Measurements from ENCODE around the gene ARHGEF19.
"Not testable (repeated sequence)": the region's sequence is repeated elsewhere in the genome, so short reads cannot be mapped to it uniquely, and the experiment has no call there.

ARHGEF19 gene

DNA sequence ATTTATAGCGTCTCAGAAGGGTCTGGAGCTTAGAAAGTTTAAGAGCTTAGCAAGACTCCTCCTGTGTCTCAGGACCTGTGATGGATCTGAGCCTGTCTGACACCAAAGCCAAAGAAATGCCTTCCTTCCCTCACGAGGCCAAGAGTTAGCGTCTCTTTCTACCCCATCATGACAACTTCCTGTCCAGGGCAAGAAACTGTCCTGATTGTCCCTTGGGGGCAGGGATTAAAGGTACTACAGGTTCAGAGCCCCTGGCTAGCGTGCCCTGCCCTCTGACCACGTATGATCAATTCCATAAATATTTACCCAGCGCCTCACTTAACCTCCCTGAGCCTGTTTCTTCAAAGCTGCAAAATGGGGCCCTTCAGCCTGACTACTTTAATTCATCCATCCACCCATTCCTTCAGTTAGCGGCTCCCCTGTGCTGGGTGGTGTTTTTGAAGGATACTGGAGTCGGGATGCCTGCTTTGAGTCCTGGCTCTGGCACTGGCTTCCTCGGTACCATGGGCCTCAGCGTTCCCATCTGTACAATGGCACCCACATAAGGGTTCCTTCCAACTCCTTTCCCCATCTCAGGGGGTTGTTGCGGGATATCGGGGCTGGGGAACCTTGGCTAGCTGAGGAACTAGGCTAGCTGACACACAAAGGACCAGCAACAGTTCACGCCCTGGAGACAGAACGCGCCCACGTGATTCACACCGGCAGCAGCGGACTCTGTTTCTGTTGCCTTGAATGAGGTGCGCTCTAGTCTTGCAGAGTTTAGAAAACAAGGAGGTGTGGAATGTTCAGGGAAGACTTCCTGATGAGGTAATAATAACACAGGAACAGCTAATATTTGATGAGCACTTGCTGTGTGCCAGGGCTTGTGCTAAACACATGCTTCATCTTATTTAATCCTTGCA, 33.6 kb downstream of the ARHGEF19 start:
- DNase-seq, result no peak

DNA sequence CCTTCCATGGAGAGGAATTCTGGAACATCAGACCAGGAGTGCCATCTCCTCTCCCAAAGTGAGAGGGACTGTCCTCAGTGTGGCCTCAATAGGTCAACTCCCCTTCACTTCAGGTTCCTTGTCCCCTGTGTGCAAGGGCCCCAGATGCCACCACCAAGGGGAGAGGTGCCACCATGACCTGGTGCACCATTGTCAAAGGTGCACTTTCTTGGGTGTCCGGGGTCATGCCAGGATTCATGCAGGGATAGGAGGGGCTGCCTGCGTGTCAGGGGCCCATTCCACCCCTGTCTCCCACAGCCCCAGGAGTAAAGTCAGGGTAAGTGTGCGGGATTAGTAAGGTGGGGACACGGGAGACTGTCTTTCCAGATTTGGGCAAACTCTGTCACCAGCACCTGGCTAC, 35.1 kb downstream of the ARHGEF19 start:
- no peak for DNase-seq

DNA sequence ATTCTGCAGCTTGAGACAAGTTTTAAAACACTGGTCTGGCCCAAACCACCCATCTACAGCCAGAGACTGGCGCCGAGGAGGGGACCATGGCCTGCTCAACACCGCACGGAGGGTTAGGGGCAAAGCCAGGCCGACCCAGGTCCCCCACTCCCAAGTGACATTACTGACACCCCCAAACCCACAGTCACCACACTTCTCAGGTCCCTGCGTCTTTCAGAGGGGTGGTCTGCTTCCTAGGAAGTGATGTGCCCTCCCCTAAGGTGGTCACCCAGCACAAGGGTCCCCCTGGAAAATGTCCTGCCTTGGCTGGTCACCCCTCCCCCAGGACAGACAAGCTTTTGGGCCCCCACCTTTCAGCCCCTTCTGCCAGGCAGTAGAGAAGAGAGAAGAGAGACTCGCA, 35.8 kb downstream of the ARHGEF19 start:
- DNase-seq, result no peak

DNA sequence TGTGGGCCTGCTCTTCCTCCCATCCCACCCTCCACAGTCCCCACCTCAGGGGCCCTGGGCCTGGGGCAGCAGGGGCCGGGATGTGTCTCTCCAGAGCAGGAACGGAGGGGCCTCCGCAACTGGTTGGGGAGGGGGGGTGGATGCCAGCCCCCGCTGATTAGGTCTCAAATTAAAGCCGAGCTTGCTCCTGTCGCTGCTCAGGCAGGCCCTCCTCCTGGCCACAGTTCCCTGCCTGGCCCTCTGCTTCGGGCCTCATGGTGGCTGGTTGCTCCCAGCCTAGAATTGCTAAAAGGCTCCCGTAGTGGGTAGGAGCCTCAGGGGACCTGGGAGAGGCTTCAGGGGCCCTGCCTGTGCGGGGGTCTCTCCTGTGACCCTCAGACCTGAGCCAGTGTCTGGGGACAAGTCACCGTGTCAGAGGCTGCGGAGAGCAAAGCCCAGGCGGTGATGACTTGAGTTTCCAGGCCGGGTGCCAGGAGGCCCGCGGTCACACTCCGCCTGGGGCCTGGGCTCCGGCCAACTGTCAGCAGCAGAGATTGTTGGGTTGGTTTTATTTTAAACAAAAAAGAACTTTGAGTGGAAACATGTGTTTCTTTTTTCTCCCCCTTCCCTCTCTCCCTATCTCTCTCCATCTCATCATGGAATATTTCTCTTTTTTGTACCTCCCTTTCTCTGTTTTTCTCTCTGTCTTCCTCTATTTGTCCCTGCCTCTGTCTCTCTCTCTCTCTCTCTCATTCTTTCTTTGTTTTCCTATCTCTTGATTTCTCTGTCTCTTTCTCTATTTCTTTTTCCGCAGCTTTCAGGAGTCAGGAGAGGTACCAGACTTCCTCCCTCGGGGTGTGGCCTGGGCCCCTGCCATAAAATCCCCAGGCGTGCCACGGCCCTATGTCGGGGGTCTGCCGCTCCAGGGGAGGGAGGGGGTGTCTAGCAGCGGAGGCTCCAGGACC, 36.6 kb downstream of the ARHGEF19 start:
- DNase-seq, result no peak

DNA sequence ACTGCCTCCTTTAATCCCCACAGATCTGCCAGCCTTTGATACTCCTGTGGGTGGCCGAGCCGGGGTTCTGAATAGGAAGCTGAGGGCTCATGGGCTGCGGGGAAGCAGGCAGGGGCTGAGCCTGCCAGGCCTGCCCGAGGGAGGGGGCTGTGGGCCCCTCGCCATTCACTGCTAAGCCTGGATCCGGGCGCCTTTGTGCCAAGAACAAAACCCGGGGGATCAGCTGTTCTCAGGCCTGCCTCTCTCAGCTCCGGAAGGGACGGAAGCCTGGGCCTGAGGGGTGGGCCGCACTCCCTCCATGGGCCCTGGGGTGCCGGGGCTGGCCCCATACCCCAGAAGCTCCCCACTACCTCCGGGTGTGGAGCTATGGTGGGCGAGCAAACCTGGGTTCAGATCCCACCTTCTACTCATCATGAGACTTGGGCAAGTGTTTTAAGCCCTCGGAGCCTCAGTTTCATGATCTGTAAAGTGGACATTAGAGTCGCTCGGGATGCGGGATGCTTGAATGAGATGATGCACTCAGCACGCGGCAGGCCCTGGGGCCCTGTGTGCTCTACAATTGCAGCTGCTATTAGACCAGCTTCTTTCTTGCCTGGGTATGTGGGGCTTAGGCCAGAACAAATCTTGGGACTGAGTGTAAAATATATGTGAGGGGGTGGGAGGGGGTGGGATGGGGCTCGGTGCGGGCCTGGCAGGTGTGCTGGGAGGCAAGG, 37.4 kb downstream of the ARHGEF19 start:
- no peak for DNase-seq

DNA sequence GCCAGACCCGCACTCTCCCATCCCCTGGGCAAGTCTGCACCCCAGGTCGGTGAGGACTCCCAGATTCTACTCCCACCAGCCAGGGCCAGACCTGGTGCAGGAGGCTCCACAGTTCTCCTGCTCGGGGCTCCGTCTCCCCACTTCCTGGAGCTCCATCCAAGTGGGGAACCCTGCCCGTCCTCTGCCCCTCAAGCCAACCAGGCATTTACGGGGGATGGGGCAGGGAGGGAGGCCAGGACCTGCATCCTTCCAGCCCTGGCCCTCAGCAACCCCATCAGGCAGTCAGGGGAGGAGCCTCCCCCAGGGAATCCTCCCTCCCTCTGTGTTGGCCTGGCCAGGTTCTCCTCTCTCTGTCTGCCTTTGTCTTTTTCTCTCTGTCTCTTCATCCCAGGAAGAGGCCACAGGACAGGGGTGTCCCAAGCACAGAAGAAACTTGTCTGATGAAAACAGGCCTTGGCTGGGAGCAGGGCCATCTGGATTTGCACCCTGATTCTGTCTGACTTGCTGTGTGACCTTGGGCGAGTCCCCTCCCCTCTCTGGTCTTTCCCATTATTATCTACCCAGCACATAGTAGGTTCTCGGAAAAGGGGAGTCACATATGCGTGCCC, 38.1 kb downstream of the ARHGEF19 start:
- DNase-seq, result no peak

DNA sequence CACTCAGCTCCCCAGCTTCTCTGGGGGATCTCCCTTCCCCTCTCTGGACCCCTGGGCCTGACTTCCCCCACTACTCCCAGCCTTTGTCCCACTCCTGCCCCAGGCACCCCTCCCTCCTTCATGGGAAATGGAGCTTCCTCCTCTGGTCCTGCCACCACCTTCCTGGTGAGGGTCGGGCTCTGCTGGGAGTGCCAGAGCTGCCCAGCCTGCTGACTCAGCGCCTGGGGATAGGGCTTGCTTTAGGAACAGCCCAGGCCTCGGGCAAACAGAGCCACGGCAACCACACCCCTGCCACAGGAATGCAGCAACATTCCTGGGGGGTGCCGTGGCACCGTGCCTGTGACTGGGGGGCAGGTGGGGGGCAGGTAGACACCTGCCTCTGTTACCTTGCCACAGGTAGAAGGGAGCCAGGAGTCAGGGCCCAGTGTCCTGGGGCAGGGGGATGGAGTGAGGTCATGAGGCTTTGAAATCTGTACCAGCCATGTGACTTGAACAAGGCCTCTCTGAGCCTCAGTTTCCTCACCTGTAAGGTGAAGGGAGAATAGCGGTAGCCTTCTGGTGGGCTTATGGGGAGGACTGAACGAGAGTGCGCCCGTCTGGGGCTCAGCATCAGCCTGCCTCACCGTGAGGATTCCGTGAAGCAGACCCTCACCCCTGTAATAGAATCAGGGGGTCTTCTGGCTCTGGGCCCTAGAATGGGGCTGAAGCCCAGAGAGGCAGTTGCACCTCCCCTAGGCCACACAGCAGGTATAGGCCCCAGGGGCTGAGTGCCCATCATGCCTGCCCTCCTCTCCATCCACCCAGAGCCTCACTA, 38.8 kb downstream of the ARHGEF19 start:
- DNase-seq, result no peak

DNA sequence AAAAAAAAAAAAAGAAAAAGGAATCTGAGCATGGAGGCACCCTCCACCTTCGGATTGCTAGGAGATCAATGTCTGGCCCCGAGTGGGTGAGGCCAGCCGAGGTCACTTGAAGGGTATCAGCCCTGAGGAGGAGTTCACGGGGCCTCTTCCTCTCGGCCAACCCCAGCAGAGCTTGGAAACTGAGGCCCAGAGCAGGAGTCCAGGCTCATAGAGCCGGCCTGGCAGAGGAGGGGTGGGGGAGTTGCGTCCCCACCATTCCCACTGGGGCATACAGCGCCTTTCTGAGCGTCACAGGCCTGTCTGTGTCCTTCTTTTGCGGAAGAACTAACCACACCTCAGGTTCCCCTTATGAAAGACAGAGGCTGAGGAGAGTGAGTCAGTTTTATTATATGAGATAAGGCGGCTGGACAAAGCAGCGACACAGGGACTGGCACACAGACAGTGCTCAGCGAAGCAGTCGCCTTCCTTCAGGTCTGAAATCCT, 39.4 kb downstream of the ARHGEF19 start:
- DNase-seq, result no peak

DNA sequence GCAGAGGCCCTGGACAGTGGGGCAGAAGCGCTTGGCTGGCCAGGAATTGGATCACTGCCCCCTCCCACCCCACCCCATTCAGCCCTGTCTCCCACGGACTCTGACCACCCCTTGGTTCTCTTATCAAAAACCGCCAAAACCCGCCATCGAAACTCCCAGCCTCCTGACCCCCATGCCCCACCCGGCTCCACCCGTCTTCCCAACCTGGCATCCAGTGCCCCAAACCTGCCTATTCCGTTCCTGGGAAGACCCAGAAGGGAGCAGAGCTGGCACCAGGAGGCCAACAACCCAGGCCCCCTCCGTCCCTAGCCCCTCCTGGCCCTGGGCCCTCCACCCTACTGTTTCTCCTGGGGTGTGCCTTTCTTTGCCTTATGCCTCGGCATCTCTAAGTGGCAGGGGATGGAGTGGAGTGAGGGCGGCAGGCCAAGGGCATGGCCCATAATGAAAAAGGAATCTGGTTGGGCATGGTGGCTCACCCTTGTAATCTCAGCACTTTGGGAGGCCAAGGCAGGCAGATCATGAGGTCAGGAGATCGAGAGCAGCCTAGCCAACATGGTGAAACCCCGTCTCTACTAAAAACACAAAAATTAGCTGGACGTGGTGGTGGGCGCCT, 40.1 kb downstream of the ARHGEF19 start:
- no peak for DNase-seq

DNA sequence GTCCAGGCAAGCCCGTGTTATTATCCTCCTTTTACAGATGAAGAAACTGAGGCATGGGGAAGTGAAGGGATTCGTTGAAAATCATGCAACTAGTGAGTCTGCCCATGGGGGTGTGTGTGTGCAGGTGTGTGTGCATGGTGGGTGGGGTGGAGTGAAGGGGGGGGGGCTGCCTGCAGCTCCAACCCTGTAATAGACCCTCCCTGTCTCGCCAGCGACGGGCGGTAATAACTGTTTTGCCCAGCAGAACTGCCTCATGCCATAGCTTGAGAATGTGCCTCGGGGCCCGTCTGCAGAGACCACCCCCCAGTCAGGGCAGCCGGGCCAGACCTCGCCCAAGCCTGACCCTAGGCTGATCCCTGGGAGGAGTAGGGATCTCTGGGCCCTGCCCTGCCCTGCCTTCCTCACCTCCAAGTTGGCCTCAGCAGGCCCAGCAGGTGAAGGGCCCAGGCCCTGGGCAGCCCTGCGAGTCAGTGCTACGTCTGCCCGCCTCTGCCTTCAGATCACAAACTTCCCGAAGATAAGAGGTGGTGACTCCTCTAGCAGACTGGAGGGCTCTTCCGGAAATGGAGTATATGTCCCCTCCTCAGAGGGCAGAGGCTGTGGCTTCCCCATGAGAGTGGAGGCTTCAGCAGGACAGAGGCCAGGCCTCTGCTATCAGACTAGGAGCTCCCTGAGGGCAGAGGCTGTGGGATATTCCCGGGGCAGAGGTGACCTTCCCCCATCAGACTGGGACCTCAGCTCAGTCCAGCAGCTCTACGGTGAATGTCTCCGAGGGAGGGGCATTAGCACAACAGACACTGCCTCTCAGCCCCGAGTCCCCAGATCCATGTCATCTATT, 40.9 kb downstream of the ARHGEF19 start:
- DNase-seq, result no peak

DNA sequence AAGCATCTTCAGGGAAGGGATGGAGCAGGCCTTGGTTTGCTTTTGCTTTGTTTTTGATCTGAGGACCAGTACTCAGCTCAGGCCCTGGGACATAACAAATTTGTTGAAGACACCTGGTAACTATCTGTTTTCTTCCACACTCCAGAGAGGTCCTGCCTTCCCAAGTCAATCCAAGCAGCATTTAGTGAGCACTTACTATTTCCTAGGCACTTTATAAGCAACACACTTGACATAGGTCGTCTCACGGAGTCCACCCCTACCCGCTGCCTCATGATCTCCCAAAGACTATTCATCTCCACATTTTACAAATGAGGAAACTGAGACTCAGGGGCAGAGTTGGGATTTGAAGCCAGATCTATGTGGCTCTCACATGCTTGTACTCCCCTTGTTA, 42.2 kb downstream of the ARHGEF19 start:
- no peak for DNase-seq

DNA sequence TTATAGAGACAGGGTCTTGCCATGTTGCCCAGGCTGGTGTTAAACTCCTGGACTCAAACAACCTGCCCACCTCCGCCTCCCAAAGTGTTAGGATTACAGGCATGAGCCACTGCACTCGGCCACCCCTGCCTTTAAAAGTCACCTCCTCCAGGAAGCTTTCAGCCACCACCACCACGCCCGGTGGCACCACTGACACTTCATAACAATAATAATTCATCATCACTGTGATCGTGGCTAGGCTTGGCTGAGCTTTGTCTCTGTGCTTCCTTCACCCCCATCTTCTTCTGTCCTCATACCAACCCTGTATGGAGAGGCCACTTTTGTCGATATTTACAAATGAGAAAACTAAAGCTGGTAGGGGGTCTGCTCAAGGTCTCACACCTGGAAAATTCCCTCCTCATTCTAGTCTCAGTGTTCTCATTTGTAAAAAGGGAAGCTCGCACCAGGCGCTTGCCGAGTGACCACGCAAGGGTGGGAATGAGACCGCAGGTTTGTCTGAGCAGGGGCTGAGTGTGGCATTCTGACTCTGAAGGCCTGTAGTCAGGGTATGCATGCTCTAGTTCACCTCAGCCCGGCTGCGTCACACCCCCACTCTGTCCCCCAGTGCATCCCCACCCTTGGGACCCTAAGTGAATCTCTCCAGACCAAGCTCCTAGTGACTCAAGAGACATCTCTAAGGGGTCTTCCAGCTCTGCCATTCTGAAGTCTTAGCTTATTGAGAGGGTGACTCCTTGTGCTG, 43.7 kb downstream of the ARHGEF19 start:
- DNase-seq, result no peak

DNA sequence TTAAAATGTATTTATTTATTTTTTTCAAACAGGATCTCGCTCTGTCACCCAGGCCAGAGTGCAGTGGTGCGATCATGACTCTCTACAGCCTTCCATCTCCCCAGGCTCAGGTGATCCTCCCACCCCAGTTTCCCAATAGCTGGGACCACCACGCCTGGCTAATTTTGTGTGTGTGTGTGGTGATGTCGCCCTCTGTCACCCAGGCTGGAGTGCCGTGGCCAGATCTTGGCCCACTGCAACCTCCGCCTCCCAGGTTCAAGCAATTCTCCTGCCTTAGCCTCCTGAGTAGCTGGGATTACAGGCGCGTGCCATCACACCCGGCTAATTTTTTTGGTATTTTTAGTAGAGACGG, 44.3 kb downstream of the ARHGEF19 start:
- DNase-seq, result not testable (repeated sequence)

DNA sequence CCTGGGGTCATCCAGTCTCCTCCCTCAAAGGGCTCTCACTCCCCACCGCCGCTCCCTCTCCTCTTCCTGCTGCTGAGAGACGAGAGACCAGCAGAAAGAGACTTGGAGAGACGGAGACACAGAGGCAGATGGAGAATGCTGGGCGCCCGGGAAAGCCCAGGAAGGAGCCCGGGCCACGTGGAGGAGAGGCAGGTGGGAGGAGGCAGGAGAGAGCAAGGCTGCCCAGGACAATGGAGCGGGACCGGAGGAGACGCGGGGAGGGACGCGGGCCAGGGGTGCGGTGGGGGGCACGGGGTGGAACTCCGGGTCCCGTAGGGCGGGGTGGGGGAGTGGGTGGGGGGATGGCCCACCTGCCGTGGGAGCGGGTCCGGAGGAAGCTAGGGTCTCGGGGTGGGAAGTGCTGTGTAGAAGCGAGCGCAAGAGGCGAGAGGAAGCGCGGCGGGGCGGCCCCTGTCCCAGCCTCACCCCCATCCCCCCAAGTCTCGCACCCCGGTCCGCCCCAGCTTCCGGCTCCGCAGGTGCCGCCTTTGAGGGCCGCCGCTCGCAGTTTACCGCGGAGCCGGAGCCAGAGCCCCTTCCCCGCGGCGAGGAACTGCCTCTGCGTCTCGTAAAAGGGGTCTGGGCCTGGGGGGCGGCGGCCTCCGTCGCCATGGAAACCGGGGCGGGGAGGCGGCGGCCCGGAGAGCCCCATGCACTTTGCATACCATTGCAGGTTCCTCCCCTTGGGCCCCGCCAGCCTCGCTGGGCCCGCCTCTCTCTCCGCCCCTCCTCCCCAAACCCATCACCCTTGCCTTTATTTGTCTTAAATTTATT, 44.9 kb downstream of the ARHGEF19 start:
- no peak for DNase-seq

DNA sequence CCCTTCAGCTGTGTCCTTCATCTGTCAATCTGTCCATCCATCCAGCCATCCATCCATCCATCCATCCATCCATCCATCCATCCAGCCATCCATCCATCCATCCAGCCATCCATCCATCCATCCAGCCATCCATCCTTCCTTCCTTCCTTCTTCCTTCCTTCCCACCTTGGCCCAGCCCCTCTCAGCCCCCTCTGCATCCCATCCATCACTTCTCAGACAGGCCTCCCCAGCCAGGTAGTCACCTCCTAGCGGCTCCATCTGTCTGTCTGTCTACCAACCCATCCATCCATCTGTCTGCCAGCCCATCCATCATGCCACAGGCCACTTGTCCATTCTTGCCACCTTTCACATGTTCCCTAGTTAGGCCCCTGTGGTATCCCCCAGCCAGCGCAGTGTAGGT, 46.3 kb downstream of the ARHGEF19 start:
- no peak for DNase-seq

DNA sequence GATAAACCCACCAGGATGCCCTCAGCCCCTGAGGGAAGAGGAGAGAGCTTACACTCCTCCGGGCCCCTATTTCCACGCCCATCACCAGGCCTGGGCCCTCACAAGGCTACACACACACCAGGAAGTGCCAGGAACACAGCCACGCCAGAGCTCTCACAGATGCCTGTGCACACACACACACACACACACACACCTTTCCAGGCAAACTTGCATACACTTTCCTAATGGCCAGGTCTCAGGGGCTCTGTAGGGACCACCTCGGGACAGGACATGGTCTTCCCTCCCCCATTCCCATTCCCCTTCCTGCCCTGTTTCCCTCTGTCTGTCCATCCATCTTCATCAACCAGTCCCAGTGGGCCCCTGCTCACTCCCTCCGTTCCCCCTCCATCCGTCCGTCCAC, 46.9 kb downstream of the ARHGEF19 start:
- peak; percentile 12 for DNase-seq

DNA sequence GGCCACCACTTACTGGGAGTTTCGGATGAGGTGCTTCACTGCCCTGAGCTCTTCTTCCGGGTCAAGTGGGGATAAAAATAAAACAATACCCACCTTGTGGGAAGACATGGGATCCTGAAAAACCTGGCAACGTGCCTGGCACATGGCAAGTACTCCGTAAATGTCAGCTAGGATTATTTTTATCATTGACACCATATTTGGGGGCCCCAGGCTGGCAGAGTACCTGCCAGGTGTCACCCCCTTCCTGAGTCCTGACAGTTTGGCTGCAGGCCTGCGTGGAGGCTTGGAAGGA, 47.4 kb downstream of the ARHGEF19 start:
- peak; percentile 18 for DNase-seq

DNA sequence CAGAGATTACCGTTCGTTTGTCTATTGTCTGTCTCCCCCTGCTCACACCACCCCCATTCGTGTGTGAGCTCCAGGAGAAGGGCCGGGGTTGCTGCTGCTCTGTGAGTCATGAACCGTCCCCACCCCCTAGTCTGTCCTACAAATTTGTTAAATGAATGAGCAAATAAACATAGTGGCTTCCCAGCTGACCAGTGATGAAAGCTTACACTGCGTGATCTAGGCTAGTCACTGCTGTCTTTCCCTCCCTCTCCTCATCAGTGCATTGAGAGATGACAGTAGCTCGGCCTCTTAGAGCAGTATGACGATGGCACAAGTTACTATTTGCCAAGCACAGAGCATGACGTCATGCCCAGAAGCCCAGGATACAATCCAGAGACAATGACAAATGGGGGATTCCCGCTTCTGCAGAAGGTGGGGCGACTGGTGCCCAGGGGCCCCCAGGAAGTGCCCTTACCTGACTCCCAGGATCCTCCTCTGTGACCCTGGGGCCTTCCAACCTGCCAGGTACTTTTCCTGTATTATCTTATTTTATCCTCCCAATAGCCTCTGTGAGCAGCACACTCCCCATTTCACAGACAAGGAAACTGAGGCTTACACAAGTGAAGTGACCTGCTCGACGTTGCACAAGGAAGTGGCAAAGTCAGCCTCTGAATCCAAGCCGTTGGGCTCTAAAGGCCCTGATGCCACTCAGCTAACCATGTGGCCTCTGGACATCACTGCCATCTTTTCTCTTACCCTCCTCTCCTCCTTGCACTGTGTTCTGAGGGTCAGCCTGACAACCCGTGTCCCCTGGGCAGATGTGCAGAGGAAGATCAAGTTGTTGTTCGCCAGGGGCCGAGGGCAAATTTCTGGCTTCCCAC, 48.0 kb downstream of the ARHGEF19 start:
- peak; percentile 89 for DNase-seq
